Dedifferentiated amniotic fluid mesenchymal stem cell (primary cell): ENCODE data around the gene ZNF879.

Experiments
- DNase-seq: peaks from one replicate; pipeline ENCODE4 v3.0.0-alpha.2; 2016; ENCODE audit errors: extremely low spot score

Gene ZNF879

GRCh38 chr5:179023528-179024189, at the start of gene ZNF879:
Gene ZNF879, plus strand, starts transcription at chr5:179023804. Its CDS starts 1,201 bp downstream, at chr5:179025005.
- DNase-seq, result peak; percentile 93

GRCh38 chr5:178981381-178981780, 42.2 kb upstream of the ZNF879 start:
- DNase-seq, result no peak

- DNase-seq, result no peak
Observed at GRCh38 chr5:178982941-178983340, 40.7 kb upstream of the ZNF879 start.

- no peak for DNase-seq
Observed at GRCh38 chr5:178983728-178984127, 39.9 kb upstream of the ZNF879 start.

GRCh38 chr5:178984145-178985072, 39.2 kb upstream of the ZNF879 start:
- DNase-seq, result no peak

- DNase-seq, result no peak
Observed at GRCh38 chr5:178986326-178986960, 37.2 kb upstream of the ZNF879 start.

- DNase-seq, result no peak
Observed at GRCh38 chr5:178988436-178989220, 35.0 kb upstream of the ZNF879 start.

- no peak for DNase-seq
Observed at GRCh38 chr5:178989311-178989710, 34.3 kb upstream of the ZNF879 start.

- DNase-seq, result no peak
Observed at GRCh38 chr5:178990491-178990890, 33.1 kb upstream of the ZNF879 start.

GRCh38 chr5:178991190-178992145, 32.1 kb upstream of the ZNF879 start:
- no peak for DNase-seq

GRCh38 chr5:178992291-178992895, 31.2 kb upstream of the ZNF879 start:
- DNase-seq, result no peak

- DNase-seq, result no peak
Observed at GRCh38 chr5:178993236-178993765, 30.3 kb upstream of the ZNF879 start.

GRCh38 chr5:178993955-178994579, 29.5 kb upstream of the ZNF879 start:
- no peak for DNase-seq

GRCh38 chr5:178994580-178995340, 28.8 kb upstream of the ZNF879 start, which contains the start of gene GRM6:
Gene GRM6, minus strand, starts transcription at chr5:178995320. Its CDS starts 376 bp downstream, at chr5:178994944.
- DNase-seq, result no peak

GRCh38 chr5:178995341-178995690, 28.3 kb upstream of the ZNF879 start:
- no peak for DNase-seq

- DNase-seq, result no peak
Observed at GRCh38 chr5:178996156-178996555, 27.4 kb upstream of the ZNF879 start.

GRCh38 chr5:178997191-178997590, 26.4 kb upstream of the ZNF879 start:
- no peak for DNase-seq

- no peak for DNase-seq
Observed at GRCh38 chr5:178998441-178998840, 25.2 kb upstream of the ZNF879 start.

GRCh38 chr5:179006564-179006963, 17.0 kb upstream of the ZNF879 start:
- no peak for DNase-seq
